Skeletal muscle tissue (tissue), 4 donors: ENCODE results near the gene SAMD10. TPM values are rescaled to one million over a fixed set of nuclear protein-coding genes. Genes with fewer than 3 reads are reported as not detected.
"Not testable (repeated sequence)": the region's sequence is repeated elsewhere in the genome, so short reads cannot be mapped to it uniquely, and the experiment has no call there.

Source experiments
- H3K27ac ChIP-seq: one replicate; pipeline ENCODE4 v1.7.0; 2013; ENCODE audit warnings: mild to moderate bottlenecking, low read depth, low read length, inconsistent platforms
- H3K27me3 ChIP-seq, 3 donors: one replicate each; pipeline ENCODE4 v1.7.0; 2013; ENCODE audit warnings: low read length in 3 of 3; ENCODE audit not compliant: control insufficient read depth in 3 of 3, insufficient read depth in 3 of 3
- H3K36me3 ChIP-seq, 3 donors: one replicate each; pipeline ENCODE4 v1.7.0; 2013; ENCODE audit warnings: low read length in 3 of 3; ENCODE audit not compliant: control insufficient read depth in 3 of 3, insufficient read depth in 3 of 3
- H3K4me1 ChIP-seq, 3 donors: one replicate each; pipeline ENCODE4 v1.7.0; 2013; ENCODE audit warnings: low read length in 3 of 3, mild to moderate bottlenecking in 3 of 3; ENCODE audit not compliant: control insufficient read depth in 3 of 3, insufficient read depth in 3 of 3
- H3K4me3 ChIP-seq, 3 donors: one replicate each; pipeline ENCODE4 v1.7.0; 2013; ENCODE audit warnings: low read length in 3 of 3
- H3K9ac ChIP-seq, 3 donors: one replicate each; pipeline ENCODE4 v1.7.0; 2013; ENCODE audit warnings: low read length in 3 of 3, mild to moderate bottlenecking in 3 of 3, moderate library complexity in 2 of 3, low read depth in 1 of 3
- H3K9me3 ChIP-seq, 3 donors: one replicate each; pipeline ENCODE4 v1.7.0; 2013; ENCODE audit warnings: low read length in 3 of 3; ENCODE audit not compliant: control insufficient read depth in 3 of 3
- total RNA-seq: library from RNA; depleted of rRNA; stranded (reverse); fragments of >200 nt; gene quantifications from one replicate; pipeline ENCODE4 v1.2.3, GENCODE V29; 2014
- donor health status: Osteomylitis.

Gene SAMD10
- total RNA-seq, 1 donor from 2014 or later: 1.0 TPM

DNA sequence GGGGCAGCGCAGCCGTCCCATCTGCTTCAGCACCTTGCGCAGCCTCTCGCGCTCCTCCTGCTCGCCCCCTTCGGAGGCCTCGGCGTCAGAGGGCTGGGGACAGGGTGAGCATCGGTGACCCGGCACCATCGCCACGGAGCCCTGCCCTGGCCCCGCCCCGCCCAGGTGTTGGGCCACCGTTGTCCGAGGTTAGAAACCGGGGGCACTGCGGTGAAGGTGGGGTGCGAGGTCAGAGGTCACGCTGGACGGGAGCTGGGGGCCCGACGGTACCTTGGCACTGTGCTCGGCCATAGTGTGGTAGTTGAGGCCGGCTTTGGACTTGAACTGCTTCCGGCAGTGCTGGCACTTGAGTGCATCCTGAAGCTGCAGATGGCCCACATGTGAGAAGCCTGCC is 16.1 kb downstream of the SAMD10 start:
- Histone ChIP-seq H3K36me3 (peaks cover 40 to 62% (median 42%) of the 10 kb centered on the region in 3 donors), H3K4me1 (peaks cover under 1 to 3% (median under 1%) of the 10 kb centered on the region in 3 donors), H3K9ac (no peak overlapping the region), H3K27me3 (no peaks in the 10 kb centered on the region), H3K27ac (no peak overlapping the region), H3K4me3 (no peak overlapping the region), H3K9me3 (no peaks in the 10 kb centered on the region)

DNA sequence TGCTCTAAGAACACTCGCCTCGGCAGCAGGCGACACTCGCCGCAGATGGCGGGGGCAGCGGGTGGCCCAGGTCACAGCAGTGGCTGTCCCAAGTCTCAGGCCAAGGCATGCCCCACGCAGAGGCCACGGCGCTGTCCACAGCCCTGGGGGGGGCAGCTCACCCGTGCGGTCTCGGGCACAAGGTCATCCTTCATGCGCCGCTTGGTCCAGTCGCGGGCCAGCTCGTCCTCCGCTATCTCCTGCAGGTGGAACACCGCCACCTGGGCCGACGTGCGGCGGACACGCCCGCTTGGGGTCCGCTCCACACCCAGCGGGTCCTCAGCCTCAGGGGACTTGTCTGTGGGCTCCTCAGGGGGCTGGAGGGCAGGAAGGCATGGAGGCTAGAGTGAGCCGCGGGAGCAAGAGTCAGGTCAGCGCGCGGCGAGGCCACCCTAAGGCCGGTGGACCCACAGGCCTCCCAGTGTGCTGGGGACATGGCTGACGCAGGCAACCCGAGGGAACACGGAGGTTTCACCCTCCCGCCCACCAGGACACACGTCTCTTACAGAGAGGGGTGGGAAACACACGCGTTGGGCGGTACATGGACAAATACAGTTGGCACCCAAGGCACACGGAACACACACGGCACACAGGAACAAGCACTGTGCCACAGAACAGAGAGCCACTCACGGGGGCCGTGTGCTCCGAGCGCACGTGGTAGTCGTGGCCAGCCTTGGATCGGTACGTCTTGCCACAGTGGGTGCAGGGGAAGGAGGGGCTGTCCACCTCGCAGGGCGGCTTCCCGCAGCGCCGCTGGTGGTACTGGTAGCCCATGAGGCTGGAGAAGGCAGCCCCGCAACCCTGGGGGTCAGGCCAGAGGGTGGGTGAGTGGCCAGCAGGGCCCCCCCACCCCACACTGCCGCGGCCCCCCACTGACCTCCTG is 16.8 kb downstream of the SAMD10 start:
- no peaks in the 10 kb centered on the region for H3K27me3 ChIP-seq
- H3K9me3 ChIP-seq: no peaks in the 10 kb centered on the region
- H3K4me3 ChIP-seq: no peak overlapping the region
- H3K36me3 ChIP-seq: peaks cover 35 to 58% (median 42%) of the 10 kb centered on the region in 3 donors
- peaks cover 0 to 5% (median 3%) of the 10 kb centered on the region in 3 donors for H3K4me1 ChIP-seq
- no peak overlapping the region for H3K27ac ChIP-seq
- H3K9ac ChIP-seq: no peak overlapping the region

GRCh38 chr20:63961664-63962425 is 17.6 kb downstream of the SAMD10 start:
- Histone ChIP-seq H3K36me3 (peaks cover 29 to 52% (median 39%) of the 10 kb centered on the region in 3 donors), H3K9ac (no peak overlapping the region), H3K9me3 (no peaks in the 10 kb centered on the region), H3K27me3 (no peaks in the 10 kb centered on the region), H3K4me3 (no peak overlapping the region), H3K27ac (no peak overlapping the region), H3K4me1 (peaks cover 7 to 12% (median 10%) of the 10 kb centered on the region in 3 donors)

DNA sequence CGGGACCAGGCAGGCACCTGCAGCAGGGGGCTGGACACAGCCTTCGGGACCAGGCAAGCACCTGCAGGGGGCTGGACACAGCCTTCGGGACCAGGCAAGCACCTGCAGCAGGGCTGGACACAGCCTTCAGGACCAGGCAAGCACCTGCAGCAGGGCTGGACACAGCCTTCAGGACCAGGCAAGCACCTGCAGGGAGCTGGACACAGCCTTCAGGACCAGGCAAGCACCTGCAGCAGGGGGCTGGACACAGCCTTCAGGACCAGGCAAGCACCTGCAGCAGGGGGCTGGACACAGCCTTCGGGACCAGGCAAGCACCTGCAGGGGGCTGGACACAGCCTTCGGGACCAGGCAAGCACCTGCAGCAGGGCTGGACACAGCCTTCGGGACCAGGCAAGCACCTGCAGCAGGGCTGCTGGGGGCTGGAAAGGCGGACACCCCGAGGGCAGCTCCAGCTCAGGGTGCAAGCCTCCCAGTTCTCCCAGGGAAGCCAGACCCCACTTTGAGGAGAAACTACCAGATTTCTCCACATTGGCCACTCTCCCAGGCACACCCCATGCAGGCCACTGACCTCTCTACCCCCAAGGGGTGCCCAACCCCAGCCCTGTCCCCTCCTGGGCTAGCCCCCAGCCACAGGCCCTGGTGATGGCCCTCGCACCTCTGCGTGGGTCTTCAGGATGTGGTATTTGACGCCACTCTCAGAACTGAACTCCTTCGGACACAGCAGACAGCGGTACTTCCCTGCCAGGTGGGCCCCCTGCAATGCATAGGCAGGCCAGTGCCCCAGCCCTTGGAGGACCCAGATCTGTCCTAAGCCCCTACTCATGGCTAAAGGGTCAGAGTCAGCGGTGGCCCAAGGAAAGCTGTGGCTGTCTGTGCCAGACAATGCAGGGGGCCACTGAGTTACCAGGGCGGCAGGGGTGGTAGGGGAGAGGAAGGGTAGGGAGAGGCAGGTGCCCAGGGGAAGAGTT is 18.5 kb downstream of the SAMD10 start:
- H3K27me3 ChIP-seq, H3K9ac ChIP-seq, H3K9me3 ChIP-seq, H3K4me3 ChIP-seq, H3K27ac ChIP-seq: not testable (repeated sequence)
- Histone ChIP-seq H3K4me1 (peaks cover 8 to 14% (median 11%) of the 10 kb centered on the region in 3 donors), H3K36me3 (peaks cover 20 to 46% (median 31%) of the 10 kb centered on the region in 3 donors)

- no peaks in the 10 kb centered on the region for H3K27me3 ChIP-seq
- H3K9me3 ChIP-seq: no peaks in the 10 kb centered on the region
- H3K4me1 ChIP-seq: peaks cover 15 to 22% (median 21%) of the 10 kb centered on the region in 3 donors
- H3K9ac ChIP-seq: no peak overlapping the region
- no peak overlapping the region for H3K27ac ChIP-seq
- H3K4me3 ChIP-seq: no peak overlapping the region
- peaks cover 21 to 49% (median 31%) of the 10 kb centered on the region in 3 donors for H3K36me3 ChIP-seq
These were observed 19.8 kb downstream of the SAMD10 start for GRCh38 chr20:63959699-63960075.

GRCh38 chr20:63958964-63959698 is 20.3 kb downstream of the SAMD10 start:
- Histone ChIP-seq H3K36me3 (peaks cover 21 to 46% (median 26%) of the 10 kb centered on the region in 3 donors), H3K4me3 (no peak overlapping the region), H3K9ac (no peak overlapping the region), H3K27ac (no peak overlapping the region), H3K9me3 (no peaks in the 10 kb centered on the region), H3K4me1 (peaks cover 20 to 27% (median 27%) of the 10 kb centered on the region in 3 donors), H3K27me3 (no peaks in the 10 kb centered on the region)

DNA sequence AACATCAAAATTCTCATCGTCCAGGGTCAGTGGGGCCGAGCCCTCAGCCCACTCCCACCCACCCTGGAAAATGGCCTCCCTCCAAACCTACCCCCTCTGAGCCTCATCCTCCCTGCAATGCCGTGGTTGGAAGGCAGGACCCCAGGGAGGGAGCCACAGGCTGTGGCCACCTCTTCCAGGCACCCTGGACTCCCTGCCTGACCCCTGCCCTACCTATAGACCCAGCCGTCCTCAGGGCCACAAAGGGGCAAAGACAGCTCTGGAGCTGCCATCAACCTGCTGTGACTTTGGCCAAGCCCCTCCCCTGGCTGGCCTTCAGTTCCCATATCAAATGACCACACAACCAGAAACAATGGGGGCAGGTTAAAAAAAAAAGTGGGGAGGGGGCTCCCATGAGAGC is 21.0 kb downstream of the SAMD10 start:
- Histone ChIP-seq H3K27me3 (no peaks in the 10 kb centered on the region), H3K9ac (no peak overlapping the region), H3K4me3 (no peak overlapping the region), H3K36me3 (peaks cover 15 to 40% (median 21%) of the 10 kb centered on the region in 3 donors), H3K27ac (no peak overlapping the region), H3K9me3 (no peaks in the 10 kb centered on the region), H3K4me1 (peaks cover 26 to 34% (median 33%) of the 10 kb centered on the region in 3 donors)

DNA sequence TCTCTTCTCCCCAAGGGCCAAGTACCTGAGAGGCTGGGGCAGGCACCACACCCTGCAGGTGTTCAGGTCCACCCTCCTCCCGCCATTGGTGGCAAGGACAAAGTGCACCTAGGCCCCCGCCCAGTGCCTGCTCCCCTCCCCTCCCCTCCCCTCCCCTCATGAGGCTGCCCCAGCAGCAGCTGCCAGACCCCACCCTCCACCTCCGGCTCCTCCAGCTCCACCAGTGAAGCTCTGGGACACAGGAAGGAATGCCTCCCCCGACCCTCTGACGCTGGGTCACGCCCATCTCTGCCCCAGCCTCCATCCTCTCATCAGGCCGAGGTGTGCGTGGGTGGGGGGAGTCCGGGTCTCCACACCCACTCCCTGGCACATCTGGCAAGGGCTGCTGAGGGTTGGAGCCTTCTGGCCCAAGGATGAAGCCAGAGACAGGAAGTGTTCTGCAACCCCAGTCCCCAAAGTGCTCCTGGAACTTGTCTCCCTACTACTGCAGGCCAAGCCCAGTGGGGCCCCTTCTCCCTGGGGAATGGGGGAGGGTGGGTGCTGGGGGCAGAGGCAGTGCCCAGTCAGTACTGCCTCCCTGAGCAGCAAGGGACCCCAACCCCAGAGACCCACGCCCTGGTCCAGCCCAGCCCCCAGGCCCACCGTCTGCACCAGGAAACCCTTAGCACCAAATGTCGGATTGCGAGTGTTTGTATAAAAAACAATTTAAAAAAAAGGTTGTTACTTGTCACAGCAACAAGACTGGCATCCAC is 21.6 kb downstream of the SAMD10 start:
- H3K4me3 ChIP-seq: no peak overlapping the region
- no peaks in the 10 kb centered on the region for H3K9me3 ChIP-seq
- no peaks in the 10 kb centered on the region for H3K27me3 ChIP-seq
- peak overlapping the region; percentile 74 for H3K27ac ChIP-seq
- H3K36me3 ChIP-seq: peaks cover 13 to 37% (median 17%) of the 10 kb centered on the region in 3 donors
- H3K9ac ChIP-seq: peak overlapping the region in 2 of 3 donors; percentile 65 to 81
- peaks cover 26 to 40% (median 35%) of the 10 kb centered on the region in 3 donors for H3K4me1 ChIP-seq
